ENCODE measurements around the gene MSI2. TPM values are rescaled to one million over a fixed set of nuclear protein-coding genes. Genes with fewer than 3 reads are reported as not detected.
A peak's percentile ranks its signal among the peaks of the same experiment; 100 is the strongest.

MSI2 gene
- total and polyA plus RNA-seq, 4 donors: 9.4 to 64.0 (median 30.4) TPM

GRCh38 chr17:57522042-57523005 lies 266.0 kb downstream of the MSI2 start:
- H3K27ac ChIP-seq (ENCODE audit: low read depth in 1 of 2, low read length in 1 of 2): no peak overlapping the region
- WGBS, 2 donors: 76 to 81% methylated on average over 10 of the region's 10 CpGs

DNA sequence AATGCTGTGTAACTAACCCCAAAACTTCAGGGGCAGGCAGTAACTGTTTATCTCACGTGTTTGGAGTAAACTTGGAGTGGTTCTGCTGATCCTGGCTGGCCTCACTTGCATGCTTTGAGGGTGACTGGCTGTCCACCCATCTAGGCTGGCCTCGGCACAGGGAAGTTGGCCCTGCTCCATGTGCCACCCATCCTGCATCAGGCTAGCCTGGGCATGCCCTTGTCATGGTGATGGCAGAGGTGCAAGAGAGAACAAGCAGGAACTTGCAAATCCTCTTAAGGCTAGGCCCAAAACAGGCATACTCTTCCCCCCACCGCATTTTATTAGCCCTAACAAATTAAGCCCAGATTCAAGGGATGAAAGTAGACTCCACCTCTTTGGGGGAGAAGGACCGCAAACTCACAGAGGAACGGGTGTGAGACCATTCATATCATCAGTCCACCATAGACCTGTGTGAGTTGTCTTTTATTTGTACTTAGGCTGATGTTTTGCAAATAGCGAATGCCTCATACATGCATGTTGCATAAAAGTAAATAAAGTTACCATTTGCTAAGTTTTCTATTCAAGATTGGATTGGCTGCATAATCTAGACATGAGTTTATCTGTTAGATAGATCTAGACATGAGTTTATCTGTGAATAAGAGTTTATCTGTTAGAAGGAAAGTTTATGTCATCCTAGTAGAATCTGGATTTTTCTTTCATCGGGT lies 267.8 kb downstream of the MSI2 start:
- Histone ChIP-seq H3K9ac (ENCODE audit: insufficient read depth in 1 of 2, low read length in 2 of 2) (no peak overlapping the region), H3K4me1 (ENCODE audit: control insufficient read depth in 5 of 5, insufficient read depth in 5 of 5, low read length in 5 of 5) (peaks cover 9 to 47% (median 19%) of the 10 kb centered on the region in 5 donors), H3K27me3 (ENCODE audit: control insufficient read depth in 3 of 3, insufficient read depth in 3 of 3, low read length in 2 of 3) (no peaks in the 10 kb centered on the region), H3K27ac (ENCODE audit: low read depth in 1 of 2, low read length in 1 of 2) (peak overlapping the region in 1 of 2 donors; percentile 46), H3K9me3 (ENCODE audit: control insufficient read depth in 4 of 4, insufficient read depth in 3 of 4, low read length in 3 of 4) (no peaks in the 10 kb centered on the region), H3K36me3 (ENCODE audit: control insufficient read depth in 4 of 4, insufficient read depth in 4 of 4, low read length in 4 of 4) (no peaks in the 10 kb centered on the region), H3K4me3 (no peak overlapping the region)
- DNase-seq: no peak
- ATAC-seq (ENCODE audit: insufficient read depth, low FRiP score): peak; percentile 30
- no peak for TF ChIP-seq CTCF (IDR thresholded peaks at IDR 0.05; ENCODE audit: control extremely low read depth, extremely low read depth)
- 80 to 84% methylated on average over 7 of the region's 7 CpGs for WGBS, 2 donors

More at GRCh38 chr17:57522042-57523005, 266.0 kb downstream of the MSI2 start:
- Histone ChIP-seq H3K9me3 (ENCODE audit: control insufficient read depth in 4 of 4, insufficient read depth in 3 of 4, low read length in 3 of 4) (peaks cover 0 to 1% (median 0%) of the 10 kb centered on the region in 4 donors), H3K9ac (ENCODE audit: insufficient read depth in 1 of 2, low read length in 2 of 2) (no peak overlapping the region), H3K4me3 (no peak overlapping the region), H3K27me3 (ENCODE audit: control insufficient read depth in 3 of 3, insufficient read depth in 3 of 3, low read length in 2 of 3) (no peaks in the 10 kb centered on the region), H3K36me3 (ENCODE audit: control insufficient read depth in 4 of 4, insufficient read depth in 4 of 4, low read length in 4 of 4) (no peaks in the 10 kb centered on the region), H3K4me1 (ENCODE audit: control insufficient read depth in 5 of 5, insufficient read depth in 5 of 5, low read length in 5 of 5) (peaks cover 17 to 50% (median 32%) of the 10 kb centered on the region in 5 donors)
- DNase-seq (no peak), ATAC-seq (ENCODE audit: insufficient read depth, low FRiP score) (no peak)
- TF ChIP-seq CTCF (IDR thresholded peaks at IDR 0.05; ENCODE audit: control extremely low read depth, extremely low read depth): no peak

DNA sequence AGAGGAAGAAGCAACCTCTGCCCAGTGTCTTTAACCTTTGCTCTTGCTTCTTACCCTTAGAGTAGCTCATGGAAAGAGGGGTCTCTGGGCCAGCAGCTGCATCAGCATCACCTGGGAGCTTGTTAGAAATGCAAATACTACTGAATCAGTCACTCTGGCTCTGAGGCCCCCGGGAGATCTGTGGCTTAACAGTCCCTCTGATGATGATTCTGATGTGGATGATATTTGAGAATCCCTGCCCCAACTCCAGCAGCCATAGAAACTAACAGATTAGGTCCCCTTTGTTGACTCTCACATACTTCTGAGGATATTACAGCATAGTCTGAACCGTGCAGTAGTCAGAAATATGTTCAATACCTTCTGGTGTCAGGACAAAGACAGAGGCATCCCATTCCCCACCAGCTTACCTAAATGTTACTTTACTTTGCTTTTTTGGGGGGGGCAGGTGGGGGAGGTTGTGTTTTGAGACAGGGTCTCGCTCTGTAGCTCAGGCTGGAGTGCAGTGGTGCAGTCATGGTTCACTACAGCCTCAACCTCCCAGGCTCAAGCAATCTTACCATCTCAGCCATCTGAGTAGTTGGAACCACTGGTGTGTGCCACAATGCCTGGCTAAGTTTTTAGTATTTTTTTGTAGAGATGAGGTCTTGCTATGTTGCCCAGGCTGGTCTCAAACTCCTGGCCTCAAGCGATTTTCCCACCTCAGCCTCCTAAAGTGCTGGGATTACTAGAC lies 268.7 kb downstream of the MSI2 start:
- no peak for TF ChIP-seq CTCF (IDR thresholded peaks at IDR 0.05; ENCODE audit: control extremely low read depth, extremely low read depth)
- Histone ChIP-seq H3K36me3 (ENCODE audit: control insufficient read depth in 4 of 4, insufficient read depth in 4 of 4, low read length in 4 of 4) (no peaks in the 10 kb centered on the region), H3K4me3 (no peak overlapping the region), H3K4me1 (ENCODE audit: control insufficient read depth in 5 of 5, insufficient read depth in 5 of 5, low read length in 5 of 5) (peaks cover 9 to 41% (median 13%) of the 10 kb centered on the region in 5 donors), H3K27ac (ENCODE audit: low read depth in 1 of 2, low read length in 1 of 2) (no peak overlapping the region), H3K9ac (ENCODE audit: insufficient read depth in 1 of 2, low read length in 2 of 2) (no peak overlapping the region), H3K9me3 (ENCODE audit: control insufficient read depth in 4 of 4, insufficient read depth in 3 of 4, low read length in 3 of 4) (no peaks in the 10 kb centered on the region), H3K27me3 (ENCODE audit: control insufficient read depth in 3 of 3, insufficient read depth in 3 of 3, low read length in 2 of 3) (no peaks in the 10 kb centered on the region)
- ATAC-seq (ENCODE audit: insufficient read depth, low FRiP score) (no peak), DNase-seq (no peak)
- WGBS, 2 donors: 84 to 89% methylated on average over 4 of the region's 4 CpGs
